ENCODE measurements around the gene NEK4. TPM values are rescaled to one million over a fixed set of nuclear protein-coding genes. Genes with fewer than 3 reads are reported as not detected.

NEK4 gene
- total RNA-seq, 1 experiment from 2014 or later = 36.2 TPM

DNA sequence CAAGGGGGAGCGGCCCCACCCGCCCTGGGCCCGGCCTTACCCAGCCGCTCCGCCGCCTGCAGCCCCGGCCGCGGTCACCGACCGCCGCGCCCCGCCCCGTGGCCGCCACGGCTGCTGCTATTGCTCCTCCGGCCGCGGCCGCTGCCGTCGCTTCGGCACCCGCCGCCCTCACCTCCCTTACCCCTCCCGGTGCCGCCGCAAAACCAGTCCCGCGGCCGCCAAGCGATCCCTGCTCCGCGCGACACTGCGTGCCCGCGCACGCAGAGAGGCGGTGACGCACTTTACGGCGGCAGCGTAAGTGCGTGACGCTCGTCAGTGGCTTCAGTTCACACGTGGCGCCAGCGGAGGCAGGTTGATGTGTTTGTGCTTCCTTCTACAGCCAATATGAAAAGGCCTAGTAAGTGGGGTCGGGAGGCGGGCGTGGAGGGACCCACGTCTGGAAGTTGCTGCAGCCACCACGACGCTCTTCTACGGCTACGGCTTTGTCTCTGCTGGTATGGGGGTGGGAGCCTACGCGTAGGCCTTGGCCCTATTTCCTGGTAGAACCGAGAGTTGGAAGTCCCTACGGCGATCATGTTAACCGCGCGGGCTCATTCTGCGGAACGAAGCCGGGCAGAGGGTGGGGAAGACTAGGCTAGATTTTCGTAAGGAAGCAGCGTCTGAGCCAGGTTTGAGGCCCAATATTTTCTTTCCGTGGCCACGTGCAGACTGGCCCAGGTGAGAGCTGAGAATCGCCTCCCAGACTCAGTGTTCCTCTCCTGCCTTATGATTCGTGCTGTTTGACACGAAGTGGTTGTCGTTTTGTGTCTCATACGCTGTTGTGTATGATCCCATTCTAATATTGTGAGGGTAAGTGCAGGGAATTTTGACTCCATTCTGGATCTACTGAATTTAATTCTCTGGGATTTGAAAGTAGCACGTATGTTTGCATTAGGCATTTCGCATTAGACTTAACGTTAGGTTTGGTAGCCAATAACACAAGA lies 84.7 kb downstream of the NEK4 start, which contains the start of the genes GNL3 and PBRM1:
GNL3 (plus strand) TSS at position 324 of the 983 bp plus-strand sequence; CDS start at position 385, 61 bp downstream.
PBRM1 (minus strand) TSS at position 205 of the 983 bp plus-strand sequence.
- peaks cover 13 to 29% of the 10 kb centered on the region in 2 experiments; a peak in 3 of 4 replicates for H3K4me1 ChIP-seq (ENCODE audit: control insufficient read depth in 1 of 2, insufficient read depth in 2 of 2, low read length in 2 of 2)
- intact Hi-C loops (cut with micrococcal nuclease) = no loop called here
- RAD21 ChIA-PET (ENCODE audit: low non-redundant PET in 1 of 2, low total read pairs in 2 of 2, uncharacterized antibody in 2 of 2, unreplicated experiment in 2 of 2) = no interaction called here
- H3K79me2 ChIP-seq (ENCODE audit: insufficient read depth, low read length) = peaks cover 87% of the 10 kb centered on the region
- H3K27me3 ChIP-seq (ENCODE audit: insufficient read depth, low read length) = no peaks in the 10 kb centered on the region
- DNase-seq (ENCODE audit: low read depth, low spot score) (peak; percentile 91), ATAC-seq (peak; percentile 80)
- POLR2A ChIA-PET = interaction anchor here (1.4 kb wide), 1 partner anchor 11 kb away, joined by 4 read pairs; no protein-coding TSS in a partner anchor
- peaks cover 3% of the 10 kb centered on the region; the same call in 1 of the 2 replicates for H4K20me1 ChIP-seq (ENCODE audit: insufficient read depth)
- TSS peak; percentile 56 for BruUV-seq (replicated peaks)
- H3K27ac ChIP-seq (ENCODE audit: low read depth, low read length) = peak within 1 kb of the TSS; percentile 74
- no peaks in the 10 kb centered on the region for H3K9me2 ChIP-seq (ENCODE audit: insufficient read depth)
- no peaks in the 10 kb centered on the region for H3K9me3 ChIP-seq (ENCODE audit: control insufficient read depth in 1 of 2, insufficient read depth in 1 of 2, low read depth in 1 of 2, low read length in 2 of 2)
- H3K4me2 ChIP-seq (ENCODE audit: low read length) = peak within 1 kb of the TSS; percentile 81
- CTCF ChIA-PET = no interaction called here
- peak within 1 kb of the TSS; percentile 94 to 98 for H3K4me3 ChIP-seq (replicated peaks in 1 of 2; ENCODE audit: low read depth in 1 of 2, low read length in 2 of 2)
- peaks cover 36 to 48% of the 10 kb centered on the region in 2 experiments for H3K36me3 ChIP-seq (ENCODE audit: control insufficient read depth in 1 of 2, insufficient read depth in 2 of 2, low read length in 2 of 2)
- peak within 1 kb of the TSS; percentile 97 for H3K9ac ChIP-seq (ENCODE audit: low read length)
- H2AFZ ChIP-seq (ENCODE audit: low read depth, low read length, poor library complexity, severe bottlenecking) = no peak within 1 kb of the TSS
- TF ChIP-seq ELF1 (IDR thresholded peaks at IDR 0.05; ENCODE audit: borderline replicate concordance, low read depth) (no peak), SIN3A (IDR thresholded peaks at IDR 0.05; ENCODE audit: low read depth) (peak; percentile 99), EZH2 (IDR thresholded peaks at IDR 0.05) (no peak), EGR1 (IDR thresholded peaks at IDR 0.05; ENCODE audit: low read depth) (no peak), SP1 (IDR thresholded peaks at IDR 0.05; ENCODE audit: low read depth) (no peak), SRF (IDR thresholded peaks at IDR 0.05; ENCODE audit: low read depth) (no peak; the same call in 1 of the 2 replicates), ZNF274 (IDR thresholded peaks at IDR 0.05; ENCODE audit: low read depth, low read length) (no peak), YY1 (IDR thresholded peaks at IDR 0.05; ENCODE audit: extremely low read depth, insufficient replicate concordance, low read depth, low read length) (peak; percentile 67), EZH2phosphoT487 (IDR thresholded peaks at IDR 0.05; ENCODE audit: borderline replicate concordance) (no peak), ZFX (IDR thresholded peaks at IDR 0.05) (peak; percentile 96), POLR2A (IDR thresholded peaks at IDR 0.05; ENCODE audit: borderline replicate concordance, extremely low read depth, insufficient read depth, insufficient read length) (peak; percentile 33), CBX3 (IDR thresholded peaks at IDR 0.05; ENCODE audit: low read depth) (0 out of 2 replicates have a peak, but pooled peaks have one; percentile 62), TCF7L2 (IDR thresholded peaks at IDR 0.05; ENCODE audit: borderline replicate concordance, extremely low read depth, insufficient read depth, insufficient read length) (no peak), CEBPB (IDR thresholded peaks at IDR 0.05; ENCODE audit: low read depth) (no peak), POLR2AphosphoS5 (IDR thresholded peaks at IDR 0.05; ENCODE audit: low read depth, low read length) (peak; percentile 95)
- TF ChIP-seq, protein P1, sequence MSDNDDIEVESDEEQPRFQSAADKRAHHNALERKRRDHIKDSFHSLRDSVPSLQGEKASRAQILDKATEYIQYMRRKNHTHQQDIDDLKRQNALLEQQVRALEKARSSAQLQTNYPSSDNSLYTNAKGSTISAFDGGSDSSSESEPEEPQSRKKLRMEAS (IDR thresholded peaks at IDR 0.05) = peak; percentile 100
- TF ChIP-seq, protein P2, sequence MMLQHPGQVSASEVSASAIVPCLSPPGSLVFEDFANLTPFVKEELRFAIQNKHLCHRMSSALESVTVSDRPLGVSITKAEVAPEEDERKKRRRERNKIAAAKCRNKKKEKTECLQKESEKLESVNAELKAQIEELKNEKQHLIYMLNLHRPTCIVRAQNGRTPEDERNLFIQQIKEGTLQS (IDR thresholded peaks at IDR 0.05) = no peak
- TF ChIP-seq, protein P3, sequence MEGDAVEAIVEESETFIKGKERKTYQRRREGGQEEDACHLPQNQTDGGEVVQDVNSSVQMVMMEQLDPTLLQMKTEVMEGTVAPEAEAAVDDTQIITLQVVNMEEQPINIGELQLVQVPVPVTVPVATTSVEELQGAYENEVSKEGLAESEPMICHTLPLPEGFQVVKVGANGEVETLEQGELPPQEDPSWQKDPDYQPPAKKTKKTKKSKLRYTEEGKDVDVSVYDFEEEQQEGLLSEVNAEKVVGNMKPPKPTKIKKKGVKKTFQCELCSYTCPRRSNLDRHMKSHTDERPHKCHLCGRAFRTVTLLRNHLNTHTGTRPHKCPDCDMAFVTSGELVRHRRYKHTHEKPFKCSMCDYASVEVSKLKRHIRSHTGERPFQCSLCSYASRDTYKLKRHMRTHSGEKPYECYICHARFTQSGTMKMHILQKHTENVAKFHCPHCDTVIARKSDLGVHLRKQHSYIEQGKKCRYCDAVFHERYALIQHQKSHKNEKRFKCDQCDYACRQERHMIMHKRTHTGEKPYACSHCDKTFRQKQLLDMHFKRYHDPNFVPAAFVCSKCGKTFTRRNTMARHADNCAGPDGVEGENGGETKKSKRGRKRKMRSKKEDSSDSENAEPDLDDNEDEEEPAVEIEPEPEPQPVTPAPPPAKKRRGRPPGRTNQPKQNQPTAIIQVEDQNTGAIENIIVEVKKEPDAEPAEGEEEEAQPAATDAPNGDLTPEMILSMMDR (IDR thresholded peaks at IDR 0.05 in 2 of 3, conservative IDR thresholded peaks at IDR 0.05 in 1 of 3; ENCODE audit: borderline replicate concordance in 1 of 3, insufficient read depth in 1 of 3, low read depth in 2 of 3, low read length in 2 of 3) = no peak
- TF ChIP-seq, protein P4, sequence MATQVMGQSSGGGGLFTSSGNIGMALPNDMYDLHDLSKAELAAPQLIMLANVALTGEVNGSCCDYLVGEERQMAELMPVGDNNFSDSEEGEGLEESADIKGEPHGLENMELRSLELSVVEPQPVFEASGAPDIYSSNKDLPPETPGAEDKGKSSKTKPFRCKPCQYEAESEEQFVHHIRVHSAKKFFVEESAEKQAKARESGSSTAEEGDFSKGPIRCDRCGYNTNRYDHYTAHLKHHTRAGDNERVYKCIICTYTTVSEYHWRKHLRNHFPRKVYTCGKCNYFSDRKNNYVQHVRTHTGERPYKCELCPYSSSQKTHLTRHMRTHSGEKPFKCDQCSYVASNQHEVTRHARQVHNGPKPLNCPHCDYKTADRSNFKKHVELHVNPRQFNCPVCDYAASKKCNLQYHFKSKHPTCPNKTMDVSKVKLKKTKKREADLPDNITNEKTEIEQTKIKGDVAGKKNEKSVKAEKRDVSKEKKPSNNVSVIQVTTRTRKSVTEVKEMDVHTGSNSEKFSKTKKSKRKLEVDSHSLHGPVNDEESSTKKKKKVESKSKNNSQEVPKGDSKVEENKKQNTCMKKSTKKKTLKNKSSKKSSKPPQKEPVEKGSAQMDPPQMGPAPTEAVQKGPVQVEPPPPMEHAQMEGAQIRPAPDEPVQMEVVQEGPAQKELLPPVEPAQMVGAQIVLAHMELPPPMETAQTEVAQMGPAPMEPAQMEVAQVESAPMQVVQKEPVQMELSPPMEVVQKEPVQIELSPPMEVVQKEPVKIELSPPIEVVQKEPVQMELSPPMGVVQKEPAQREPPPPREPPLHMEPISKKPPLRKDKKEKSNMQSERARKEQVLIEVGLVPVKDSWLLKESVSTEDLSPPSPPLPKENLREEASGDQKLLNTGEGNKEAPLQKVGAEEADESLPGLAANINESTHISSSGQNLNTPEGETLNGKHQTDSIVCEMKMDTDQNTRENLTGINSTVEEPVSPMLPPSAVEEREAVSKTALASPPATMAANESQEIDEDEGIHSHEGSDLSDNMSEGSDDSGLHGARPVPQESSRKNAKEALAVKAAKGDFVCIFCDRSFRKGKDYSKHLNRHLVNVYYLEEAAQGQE (IDR thresholded peaks at IDR 0.05; ENCODE audit: low read depth) = no peak
